MM.1S (cell line): ENCODE measurements around the gene POLRMT.

Experiments
- CTCF ChIP-seq: fragments of 300-600 bp; sonication (generic); IDR thresholded peaks from 2 replicates; pipeline ENCODE4 v1.5.1; 2016; ENCODE audit warnings: antibody characterized with exemption, low read length, mixed read lengths
- EZH2 ChIP-seq: fragments of 300-600 bp; sonication (generic); optimal IDR thresholded peaks from 2 replicates; pipeline ENCODE3; 2017; ENCODE audit warnings: low read depth, mild to moderate bottlenecking, antibody characterized with exemption, low read length, mixed read lengths
- EZH2phosphoT487 ChIP-seq: fragments of 300-600 bp; sonication (generic); IDR thresholded peaks from 2 replicates; pipeline ENCODE4 v1.6.1; 2018; ENCODE audit warnings: antibody characterized with exemption, low read length

GRCh38 chr19:658059-658839 lies 24.9 kb upstream of the POLRMT start:
- TF ChIP-seq CTCF, result no peak
- no peak for TF ChIP-seq EZH2
- no peak for TF ChIP-seq EZH2phosphoT487
